HepG2 (cell line): ENCODE measurements around the gene C18orf63. TPM values are rescaled to one million over a fixed set of nuclear protein-coding genes. Genes with fewer than 3 reads are reported as not detected.
A peak's percentile ranks its signal among the peaks of the same experiment; 100 is the strongest.

Experiments
- CBX1 ChIP-seq: IDR thresholded peaks from one replicate; pipeline ENCODE4 v1.6.1; 2016; ENCODE audit warnings: antibody characterized with exemption, low read depth
- DPF2 ChIP-seq: sonication (generic); formaldehyde crosslinking; IDR thresholded peaks from 2 replicates; pipeline ENCODE4 v1.4.0; 2020; ENCODE audit warnings: mild to moderate bottlenecking, low read depth, missing genetic modification reagents, borderline replicate concordance
- EP300 ChIP-seq, 3 experiments: sonication (generic) in 1 of 3; formaldehyde crosslinking in 1 of 3; IDR thresholded peaks; 2 replicates each; pipeline versions ENCODE4 v1.5.1 to v1.6.1; 2011 to 2020; ENCODE audit warnings: low read depth in 2 of 3, low read length in 2 of 3, borderline replicate concordance in 1 of 3, improper control_type of control experiment in 1 of 3, mild to moderate bottlenecking in 1 of 3, missing genetic modification reagents in 1 of 3, moderate library complexity in 1 of 3
- FOSL2 ChIP-seq: sonication (generic); formaldehyde crosslinking; IDR thresholded peaks from 2 replicates; pipeline ENCODE4 v1.4.0; 2020; ENCODE audit warnings: missing genetic modification reagents
- FOXA1 ChIP-seq, 2 experiments: fragments of 450-650 bp in 1 of 2; sonication (generic) in 1 of 2; formaldehyde crosslinking in 1 of 2; IDR thresholded peaks; 2 replicates each; pipeline versions ENCODE4 v1.4.0 to v1.6.1; 2016 to 2020; ENCODE audit warnings: missing genetic modification reagents in 1 of 2
- FOXO1 ChIP-seq: sonication (generic); formaldehyde crosslinking; IDR thresholded peaks from 2 replicates; pipeline ENCODE4 v1.4.0; 2020; ENCODE audit warnings: missing genetic modification reagents
- NFE2L1 ChIP-seq: sonication (generic); formaldehyde crosslinking; IDR thresholded peaks from 2 replicates; pipeline ENCODE4 v1.4.0; 2020; ENCODE audit warnings: missing genetic modification reagents, mild to moderate bottlenecking, borderline replicate concordance
- NR2F2 ChIP-seq: IDR thresholded peaks from 2 replicates; pipeline ENCODE4 v1.6.1; 2012; ENCODE audit warnings: low read depth, inconsistent platforms, borderline replicate concordance
- ZBTB3 ChIP-seq: sonication (generic); formaldehyde crosslinking; IDR thresholded peaks from 2 replicates; pipeline ENCODE4 v1.4.0; 2020; ENCODE audit warnings: low read depth, mild to moderate bottlenecking, moderate library complexity, missing genetic modification reagents, borderline replicate concordance
- ZNF256 ChIP-seq: sonication (generic); formaldehyde crosslinking; conservative IDR thresholded peaks from 2 replicates; pipeline ENCODE4 v1.4.0; 2020; ENCODE audit warnings: missing genetic modification reagents
- ZNF432 ChIP-seq: sonication (generic); formaldehyde crosslinking; IDR thresholded peaks from 2 replicates; pipeline ENCODE4 v1.5.0; 2020; ENCODE audit warnings: missing genetic modification reagents, mild to moderate bottlenecking, borderline replicate concordance
- polyA plus RNA-seq, 8 experiments: library from polyadenylated mRNA; depleted of rRNA in 3 of 8; stranded (reverse) in 7 of 8; unstranded in 1 of 8; fragments of >200 nt; fragmentation: Illumina TruSeq in 4 of 8; extraction: Trizol in 4 of 8; gene quantifications; 2 replicates each; pipeline versions ENCODE4 v1.2.1 to v1.2.3, GENCODE V29; 2011 to 2016; ENCODE audit warnings: low read depth in 4 of 8, missing spikeins in 1 of 8, mixed read lengths in 1 of 8; ENCODE audit not compliant: insufficient read depth in 1 of 8
- total RNA-seq, 5 experiments: library from RNA; depleted of rRNA; stranded (reverse); fragments of >200 nt; fragmentation: Illumina TruSeq; extraction: Trizol; gene quantifications; 2 replicates each; pipeline ENCODE4 v1.2.3, GENCODE V29; 2016; ENCODE audit warnings: low read depth in 1 of 5
- TF ChIP-seq, protein P1 (sequence below): sonication (generic); formaldehyde crosslinking; IDR thresholded peaks from 2 replicates; pipeline ENCODE4 v1.5.0; 2020; ENCODE audit warnings: mild to moderate bottlenecking, missing genetic modification reagents, borderline replicate concordance
- TF ChIP-seq, protein P2 (sequence below): sonication (generic); formaldehyde crosslinking; IDR thresholded peaks from 2 replicates; pipeline ENCODE4 v1.5.0; 2020; ENCODE audit warnings: missing genetic modification reagents
- TF ChIP-seq, protein P3 (sequence below): sonication (generic); formaldehyde crosslinking; IDR thresholded peaks from 2 replicates; pipeline ENCODE4 v1.4.0; 2020; ENCODE audit warnings: mild to moderate bottlenecking, missing genetic modification reagents
- TF ChIP-seq, protein P4 (sequence below): IDR thresholded peaks from 2 replicates; pipeline ENCODE4 v1.6.1; 2016

Gene C18orf63
- total and polyA plus RNA-seq, 2 of the 13 experiments (the other 11 are each of a cell fraction or from before 2014, with no cell fraction given) = 0.01 TPM; not detected in 1

DNA sequence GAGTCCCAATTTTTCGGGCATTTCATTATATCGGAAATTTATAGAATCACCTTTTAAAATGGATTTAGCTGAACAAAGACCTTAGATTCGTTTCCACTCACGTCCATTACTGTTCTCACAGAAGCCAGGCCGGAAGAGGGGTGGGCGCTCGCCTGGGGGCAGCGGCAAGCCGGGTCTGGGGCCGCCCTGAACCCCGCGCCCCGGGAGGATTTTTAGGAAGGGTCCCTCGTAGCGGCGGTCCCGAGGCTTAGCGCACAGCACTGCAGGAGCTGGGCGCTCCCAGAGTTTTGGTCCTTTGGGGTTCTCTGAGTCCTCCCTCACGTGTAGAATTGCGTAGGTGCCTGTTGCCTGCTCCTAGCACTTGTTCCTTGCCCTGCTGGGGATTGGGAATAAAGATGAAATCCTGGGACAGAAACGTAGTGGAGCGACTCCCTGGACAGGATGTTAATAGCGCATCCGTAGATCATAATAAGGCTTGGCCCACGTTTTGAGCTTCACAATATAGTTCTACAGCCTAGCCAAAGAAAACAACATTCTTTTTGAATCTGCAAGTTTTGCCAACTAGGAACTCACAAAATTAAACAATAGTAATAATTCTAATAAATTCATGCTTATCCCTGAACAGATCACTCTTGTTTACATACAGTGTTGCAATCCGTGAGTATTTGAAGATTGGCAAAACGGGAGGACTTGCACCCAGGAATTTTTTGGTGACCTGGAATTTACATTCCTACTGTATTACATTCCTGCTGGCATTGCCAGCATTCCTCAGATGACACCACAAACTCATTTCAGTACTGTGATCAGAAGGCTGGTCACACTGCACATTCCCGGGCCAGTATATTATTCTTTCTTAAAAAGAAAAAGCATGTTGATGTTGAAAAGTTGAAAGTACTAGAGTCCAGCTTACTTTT lies 875 bp downstream of the C18orf63 start (continued):
- TF ChIP-seq, protein P1, sequence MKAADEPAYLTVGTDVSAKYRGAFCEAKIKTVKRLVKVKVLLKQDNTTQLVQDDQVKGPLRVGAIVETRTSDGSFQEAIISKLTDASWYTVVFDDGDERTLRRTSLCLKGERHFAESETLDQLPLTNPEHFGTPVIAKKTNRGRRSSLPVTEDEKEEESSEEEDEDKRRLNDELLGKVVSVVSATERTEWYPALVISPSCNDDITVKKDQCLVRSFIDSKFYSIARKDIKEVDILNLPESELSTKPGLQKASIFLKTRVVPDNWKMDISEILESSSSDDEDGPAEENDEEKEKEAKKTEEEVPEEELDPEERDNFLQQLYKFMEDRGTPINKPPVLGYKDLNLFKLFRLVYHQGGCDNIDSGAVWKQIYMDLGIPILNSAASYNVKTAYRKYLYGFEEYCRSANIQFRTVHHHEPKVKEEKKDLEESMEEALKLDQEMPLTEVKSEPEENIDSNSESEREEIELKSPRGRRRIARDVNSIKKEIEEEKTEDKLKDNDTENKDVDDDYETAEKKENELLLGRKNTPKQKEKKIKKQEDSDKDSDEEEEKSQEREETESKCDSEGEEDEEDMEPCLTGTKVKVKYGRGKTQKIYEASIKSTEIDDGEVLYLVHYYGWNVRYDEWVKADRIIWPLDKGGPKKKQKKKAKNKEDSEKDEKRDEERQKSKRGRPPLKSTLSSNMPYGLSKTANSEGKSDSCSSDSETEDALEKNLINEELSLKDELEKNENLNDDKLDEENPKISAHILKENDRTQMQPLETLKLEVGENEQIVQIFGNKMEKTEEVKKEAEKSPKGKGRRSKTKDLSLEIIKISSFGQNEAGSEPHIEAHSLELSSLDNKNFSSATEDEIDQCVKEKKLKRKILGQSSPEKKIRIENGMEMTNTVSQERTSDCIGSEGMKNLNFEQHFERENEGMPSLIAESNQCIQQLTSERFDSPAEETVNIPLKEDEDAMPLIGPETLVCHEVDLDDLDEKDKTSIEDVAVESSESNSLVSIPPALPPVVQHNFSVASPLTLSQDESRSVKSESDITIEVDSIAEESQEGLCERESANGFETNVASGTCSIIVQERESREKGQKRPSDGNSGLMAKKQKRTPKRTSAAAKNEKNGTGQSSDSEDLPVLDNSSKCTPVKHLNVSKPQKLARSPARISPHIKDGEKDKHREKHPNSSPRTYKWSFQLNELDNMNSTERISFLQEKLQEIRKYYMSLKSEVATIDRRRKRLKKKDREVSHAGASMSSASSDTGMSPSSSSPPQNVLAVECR (CRISPR knock-in tag) = peak; percentile 18; the same call in 1 of the 2 replicates
- TF ChIP-seq NFE2L1 (CRISPR knock-in tag) = no peak
- no peak for TF ChIP-seq ZNF432 (CRISPR knock-in tag)
- TF ChIP-seq, protein P2, sequence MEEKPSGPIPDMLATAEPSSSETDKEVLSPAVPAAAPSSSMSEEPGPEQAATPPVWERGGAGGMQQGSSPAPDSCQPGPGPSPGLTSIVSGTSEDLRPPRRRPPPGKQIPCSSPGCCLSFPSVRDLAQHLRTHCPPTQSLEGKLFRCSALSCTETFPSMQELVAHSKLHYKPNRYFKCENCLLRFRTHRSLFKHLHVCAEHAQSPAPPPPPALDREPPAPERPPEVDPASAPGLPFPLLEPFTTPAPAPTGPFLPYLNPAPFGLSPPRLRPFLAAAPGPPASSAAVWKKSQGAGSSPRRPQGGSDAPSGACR (CRISPR knock-in tag) = no peak
- TF ChIP-seq, protein P3, sequence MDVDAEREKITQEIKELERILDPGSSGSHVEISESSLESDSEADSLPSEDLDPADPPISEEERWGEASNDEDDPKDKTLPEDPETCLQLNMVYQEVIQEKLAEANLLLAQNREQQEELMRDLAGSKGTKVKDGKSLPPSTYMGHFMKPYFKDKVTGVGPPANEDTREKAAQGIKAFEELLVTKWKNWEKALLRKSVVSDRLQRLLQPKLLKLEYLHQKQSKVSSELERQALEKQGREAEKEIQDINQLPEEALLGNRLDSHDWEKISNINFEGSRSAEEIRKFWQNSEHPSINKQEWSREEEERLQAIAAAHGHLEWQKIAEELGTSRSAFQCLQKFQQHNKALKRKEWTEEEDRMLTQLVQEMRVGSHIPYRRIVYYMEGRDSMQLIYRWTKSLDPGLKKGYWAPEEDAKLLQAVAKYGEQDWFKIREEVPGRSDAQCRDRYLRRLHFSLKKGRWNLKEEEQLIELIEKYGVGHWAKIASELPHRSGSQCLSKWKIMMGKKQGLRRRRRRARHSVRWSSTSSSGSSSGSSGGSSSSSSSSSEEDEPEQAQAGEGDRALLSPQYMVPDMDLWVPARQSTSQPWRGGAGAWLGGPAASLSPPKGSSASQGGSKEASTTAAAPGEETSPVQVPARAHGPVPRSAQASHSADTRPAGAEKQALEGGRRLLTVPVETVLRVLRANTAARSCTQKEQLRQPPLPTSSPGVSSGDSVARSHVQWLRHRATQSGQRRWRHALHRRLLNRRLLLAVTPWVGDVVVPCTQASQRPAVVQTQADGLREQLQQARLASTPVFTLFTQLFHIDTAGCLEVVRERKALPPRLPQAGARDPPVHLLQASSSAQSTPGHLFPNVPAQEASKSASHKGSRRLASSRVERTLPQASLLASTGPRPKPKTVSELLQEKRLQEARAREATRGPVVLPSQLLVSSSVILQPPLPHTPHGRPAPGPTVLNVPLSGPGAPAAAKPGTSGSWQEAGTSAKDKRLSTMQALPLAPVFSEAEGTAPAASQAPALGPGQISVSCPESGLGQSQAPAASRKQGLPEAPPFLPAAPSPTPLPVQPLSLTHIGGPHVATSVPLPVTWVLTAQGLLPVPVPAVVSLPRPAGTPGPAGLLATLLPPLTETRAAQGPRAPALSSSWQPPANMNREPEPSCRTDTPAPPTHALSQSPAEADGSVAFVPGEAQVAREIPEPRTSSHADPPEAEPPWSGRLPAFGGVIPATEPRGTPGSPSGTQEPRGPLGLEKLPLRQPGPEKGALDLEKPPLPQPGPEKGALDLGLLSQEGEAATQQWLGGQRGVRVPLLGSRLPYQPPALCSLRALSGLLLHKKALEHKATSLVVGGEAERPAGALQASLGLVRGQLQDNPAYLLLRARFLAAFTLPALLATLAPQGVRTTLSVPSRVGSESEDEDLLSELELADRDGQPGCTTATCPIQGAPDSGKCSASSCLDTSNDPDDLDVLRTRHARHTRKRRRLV (CRISPR knock-in tag) = no peak
- no peak for TF ChIP-seq ZBTB3 (CRISPR knock-in tag)
- TF ChIP-seq, protein P4, sequence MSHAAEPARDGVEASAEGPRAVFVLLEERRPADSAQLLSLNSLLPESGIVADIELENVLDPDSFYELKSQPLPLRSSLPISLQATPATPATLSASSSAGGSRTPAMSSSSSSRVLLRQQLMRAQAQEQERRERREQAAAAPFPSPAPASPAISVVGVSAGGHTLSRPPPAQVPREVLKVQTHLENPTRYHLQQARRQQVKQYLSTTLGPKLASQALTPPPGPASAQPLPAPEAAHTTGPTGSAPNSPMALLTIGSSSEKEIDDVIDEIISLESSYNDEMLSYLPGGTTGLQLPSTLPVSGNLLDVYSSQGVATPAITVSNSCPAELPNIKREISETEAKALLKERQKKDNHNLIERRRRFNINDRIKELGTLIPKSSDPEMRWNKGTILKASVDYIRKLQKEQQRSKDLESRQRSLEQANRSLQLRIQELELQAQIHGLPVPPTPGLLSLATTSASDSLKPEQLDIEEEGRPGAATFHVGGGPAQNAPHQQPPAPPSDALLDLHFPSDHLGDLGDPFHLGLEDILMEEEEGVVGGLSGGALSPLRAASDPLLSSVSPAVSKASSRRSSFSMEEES (CRISPR knock-in tag) = peak; percentile 47; the same call in 1 of the 2 replicates
- TF ChIP-seq FOXO1 (CRISPR knock-in tag) = no peak
- TF ChIP-seq FOXA1 (IDR thresholded peaks at IDR 0.05) = peak; percentile 59
- TF ChIP-seq FOXA1 (CRISPR knock-in tag; IDR thresholded peaks at IDR 0.05) = peak; percentile 87
- no peak for TF ChIP-seq CBX1
- 0 out of 2 replicates have a peak, but pooled peaks have one; percentile 56 for TF ChIP-seq DPF2
- TF ChIP-seq ZNF256 (CRISPR knock-in tag) = no peak
- peak; percentile 51; the same call in 1 of the 2 replicates for TF ChIP-seq NR2F2
- TF ChIP-seq EP300 (IDR thresholded peaks at IDR 0.05; ENCODE audit: low read depth in 2 of 2, low read length in 2 of 2) = peak in 1 of 2 experiments; percentile 67; a peak in 2 of 4 replicates
- peak; percentile 45; the same call in 1 of the 2 replicates for TF ChIP-seq EP300 (CRISPR knock-in tag; IDR thresholded peaks at IDR 0.05; ENCODE audit: borderline replicate concordance)
- peak; percentile 62 for TF ChIP-seq FOSL2 (CRISPR knock-in tag)
